ENCODE data around the gene THBS1. TPM values are rescaled to one million over a fixed set of nuclear protein-coding genes. Genes with fewer than 3 reads are reported as not detected.

The THBS1 gene
- 100 to 1,000 TPM; 162 to 390 TPM for total RNA-seq

- H3K4me1 ChIP-seq: no peaks in the 10 kb centered on the region
- intact Hi-C loops (cut with DNase I): loop anchor here (2.0 to 5.0 kb wide), 2 partner anchors 268 to 453 kb away; no protein-coding TSS in a partner anchor
Observed at GRCh38 chr15:39580485-39581241, at the start of gene THBS1. TSS of gene THBS1 (plus strand) at chr15:39581079. CDS start at chr15:39581858, 779 bp downstream.

GRCh38 chr15:39534996-39535395 lies 45.9 kb upstream of the THBS1 start:
- H3K36me3 ChIP-seq: no peaks in the 10 kb centered on the region
- intact Hi-C loops (cut with DNase I): no loop called here
- H3K4me3 ChIP-seq: no peak overlapping the region
- no peak for DNase-seq
- no peak for TF ChIP-seq CTCF (IDR thresholded peaks at IDR 0.05)
- no peaks in the 10 kb centered on the region for H3K4me1 ChIP-seq
- no peak overlapping the region for H3K9ac ChIP-seq (ENCODE audit: low read depth in 2 of 2, low read length in 2 of 2)
- H3K9me3 ChIP-seq: no peaks in the 10 kb centered on the region
- no peak overlapping the region for H3K27ac ChIP-seq
- H3K27me3 ChIP-seq: no peaks in the 10 kb centered on the region

More at GRCh38 chr15:39580485-39581241, at the start of gene THBS1:
- Histone ChIP-seq H3K27ac (peak within 1 kb of the TSS; percentile 88), H3K4me3 (peak within 1 kb of the TSS; percentile 62), H3K27me3 (no peaks in the 10 kb centered on the region), H3K9me3 (no peaks in the 10 kb centered on the region), H3K36me3 (no peaks in the 10 kb centered on the region), H3K9ac (ENCODE audit: low read depth in 2 of 2, low read length in 2 of 2) (peak within 1 kb of the TSS; percentile 75 to 89)
- peak; percentile 34 for TF ChIP-seq CTCF (IDR thresholded peaks at IDR 0.05)
- DNase-seq: peak; percentile 91

- no peaks in the 10 kb centered on the region for H3K9me3 ChIP-seq
- intact Hi-C loops (cut with DNase I): no loop called here
- H3K9ac ChIP-seq (ENCODE audit: low read depth in 2 of 2, low read length in 2 of 2): no peak overlapping the region
- TF ChIP-seq CTCF (IDR thresholded peaks at IDR 0.05): no peak
- H3K4me1 ChIP-seq: no peaks in the 10 kb centered on the region
- no peaks in the 10 kb centered on the region for H3K36me3 ChIP-seq
- no peak for DNase-seq
- no peaks in the 10 kb centered on the region for H3K27me3 ChIP-seq
- no peak overlapping the region for H3K4me3 ChIP-seq
- H3K27ac ChIP-seq: no peak overlapping the region
Observed at GRCh38 chr15:39535466-39535865, 45.4 kb upstream of the THBS1 start.

- no peak for DNase-seq
- no peak for TF ChIP-seq CTCF (IDR thresholded peaks at IDR 0.05)
- H3K36me3 ChIP-seq: no peaks in the 10 kb centered on the region
- intact Hi-C loops (cut with DNase I): no loop called here
- H3K9ac ChIP-seq (ENCODE audit: low read depth in 2 of 2, low read length in 2 of 2): no peak overlapping the region
- no peaks in the 10 kb centered on the region for H3K4me1 ChIP-seq
- H3K27me3 ChIP-seq: no peaks in the 10 kb centered on the region
- no peak overlapping the region for H3K4me3 ChIP-seq
- H3K9me3 ChIP-seq: no peaks in the 10 kb centered on the region
- no peak overlapping the region for H3K27ac ChIP-seq
Observed at GRCh38 chr15:39538936-39539335, 41.9 kb upstream of the THBS1 start.

GRCh38 chr15:39539466-39539865 lies 41.4 kb upstream of the THBS1 start:
- intact Hi-C loops (cut with DNase I): no loop called here
- Histone ChIP-seq H3K4me3 (no peak overlapping the region), H3K4me1 (no peaks in the 10 kb centered on the region), H3K36me3 (no peaks in the 10 kb centered on the region), H3K27me3 (no peaks in the 10 kb centered on the region), H3K27ac (no peak overlapping the region), H3K9ac (ENCODE audit: low read depth in 2 of 2, low read length in 2 of 2) (no peak overlapping the region), H3K9me3 (no peaks in the 10 kb centered on the region)
- no peak for DNase-seq
- no peak for TF ChIP-seq CTCF (IDR thresholded peaks at IDR 0.05)

Measured in colonic mucosa (tissue), 4 donors.